Upper lobe of left lung (tissue), 4 donors: Measurements from ENCODE around the gene PACSIN1.

Experiments
- EP300 ChIP-seq, 4 donors: sonication (generic); formaldehyde crosslinking; IDR thresholded peaks; one replicate each; pipeline ENCODE4 v1.5.1; 2017; ENCODE audit warnings: antibody characterized with exemption in 4 of 4, control low read depth in 2 of 4
- TF ChIP-seq, protein P1 (sequence below), 6 experiments: fragments of 450-650 bp in 4 of 6; fragments of 200-600 bp in 2 of 6; sonication (generic) in 2 of 6; IDR thresholded peaks; one replicate each; pipeline ENCODE4 v1.5.1; 2016 to 2019; ENCODE audit warnings: antibody characterized with exemption in 6 of 6

DNA sequence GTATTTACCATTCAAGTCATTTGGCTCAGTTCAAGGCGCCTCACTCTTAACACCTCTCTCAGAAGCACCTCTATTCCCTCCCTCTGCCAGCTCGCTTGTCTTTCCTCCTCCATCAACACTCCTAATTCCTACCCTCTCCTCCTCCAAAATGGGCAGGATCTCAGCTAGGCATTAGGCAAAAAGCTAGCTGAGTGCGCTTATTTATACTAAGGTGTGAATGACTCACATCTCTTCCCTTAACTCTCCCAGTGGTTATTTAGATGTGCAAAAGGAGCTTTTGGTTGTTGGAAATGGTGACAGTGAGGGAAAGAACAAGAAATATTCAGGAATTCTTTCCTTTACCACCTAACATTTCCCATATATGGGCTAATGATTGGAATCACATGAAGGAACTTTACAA is 29.1 kb downstream of the PACSIN1 start:
- TF ChIP-seq, protein P1, sequence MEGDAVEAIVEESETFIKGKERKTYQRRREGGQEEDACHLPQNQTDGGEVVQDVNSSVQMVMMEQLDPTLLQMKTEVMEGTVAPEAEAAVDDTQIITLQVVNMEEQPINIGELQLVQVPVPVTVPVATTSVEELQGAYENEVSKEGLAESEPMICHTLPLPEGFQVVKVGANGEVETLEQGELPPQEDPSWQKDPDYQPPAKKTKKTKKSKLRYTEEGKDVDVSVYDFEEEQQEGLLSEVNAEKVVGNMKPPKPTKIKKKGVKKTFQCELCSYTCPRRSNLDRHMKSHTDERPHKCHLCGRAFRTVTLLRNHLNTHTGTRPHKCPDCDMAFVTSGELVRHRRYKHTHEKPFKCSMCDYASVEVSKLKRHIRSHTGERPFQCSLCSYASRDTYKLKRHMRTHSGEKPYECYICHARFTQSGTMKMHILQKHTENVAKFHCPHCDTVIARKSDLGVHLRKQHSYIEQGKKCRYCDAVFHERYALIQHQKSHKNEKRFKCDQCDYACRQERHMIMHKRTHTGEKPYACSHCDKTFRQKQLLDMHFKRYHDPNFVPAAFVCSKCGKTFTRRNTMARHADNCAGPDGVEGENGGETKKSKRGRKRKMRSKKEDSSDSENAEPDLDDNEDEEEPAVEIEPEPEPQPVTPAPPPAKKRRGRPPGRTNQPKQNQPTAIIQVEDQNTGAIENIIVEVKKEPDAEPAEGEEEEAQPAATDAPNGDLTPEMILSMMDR (IDR thresholded peaks at IDR 0.05) = no peak
- no peak for TF ChIP-seq EP300 (IDR thresholded peaks at IDR 0.05)
